CD4-positive, alpha-beta T cell (primary cell): ENCODE measurements around the gene NUSAP1. TPM values are rescaled to one million over a fixed set of nuclear protein-coding genes. Genes with fewer than 3 reads are reported as not detected.

ENCODE experiments used
- ATAC-seq: fragments of 200-7000 bp; cut with Tn5 transposase; one replicate; pipeline ENCODE4 v1.10.0; 2022; ENCODE audit warnings: mild to moderate bottlenecking; ENCODE audit not compliant: poor library complexity
- CTCF ChIA-PET: fragments of 350-600 bp; sonication (Branson Sonifier 250); formaldehyde crosslinking; loops from one replicate; lab custom pipeline; 2021; ENCODE audit warnings: antibody characterized with exemption, inconsistent platforms; lab: Charles Lee
- POLR2A ChIA-PET: fragments of 350-600 bp; sonication (Branson Sonifier 250); formaldehyde crosslinking; loops from one replicate; lab custom pipeline; 2021; ENCODE audit warnings: antibody characterized with exemption, inconsistent platforms; lab: Charles Lee
- DNase-seq, 14 experiments: peaks; one replicate each; pipeline ENCODE4 v3.0.0-alpha.2; 2013 to 2020; ENCODE audit warnings: mixed read lengths in 2 of 14
- H3K27ac ChIP-seq, 2 donors: one replicate each; pipeline versions ENCODE4 v1.5.1 to v1.7.0; 2013; ENCODE audit warnings: low read length in 2 of 2, low read depth in 1 of 2, mild to moderate bottlenecking in 1 of 2
- H3K27me3 ChIP-seq, 2 experiments: 1 replicate in 1 of 2; 2 replicates in 1 of 2; pipeline versions ENCODE4 v1.6.1 to v1.7.0; 2013; ENCODE audit warnings: low read length in 2 of 2, control low read depth in 1 of 2, mild to moderate bottlenecking in 1 of 2, moderate library complexity in 1 of 2; ENCODE audit not compliant: insufficient read depth in 2 of 2, control insufficient read depth in 1 of 2
- H3K36me3 ChIP-seq: one replicate; pipeline ENCODE4 v1.6.1; 2013; ENCODE audit warnings: low read length, control low read depth; ENCODE audit not compliant: insufficient read depth
- H3K4me1 ChIP-seq: one replicate; pipeline ENCODE4 v1.6.1; 2013; ENCODE audit warnings: low read length, control low read depth; ENCODE audit not compliant: insufficient read depth
- H3K4me3 ChIP-seq: one replicate; pipeline ENCODE4 v1.5.1; 2013; ENCODE audit warnings: mild to moderate bottlenecking, low read length, moderate library complexity
- H3K9me3 ChIP-seq, 2 experiments: 1 replicate in 1 of 2; 2 replicates in 1 of 2; pipeline versions ENCODE4 v1.6.1 to v1.7.0; 2013; ENCODE audit warnings: low read length in 2 of 2, mild to moderate bottlenecking in 2 of 2, control low read depth in 1 of 2, moderate library complexity in 1 of 2; ENCODE audit not compliant: control insufficient read depth in 1 of 2, insufficient read depth in 1 of 2
- H3K27ac Mint-ChIP-seq: one replicate; pipeline ENCODE4 v1.8.0; 2020; ENCODE audit warnings: mixed read lengths
- H3K27me3 Mint-ChIP-seq: one replicate; pipeline ENCODE4 v1.8.0; 2021; ENCODE audit warnings: mixed read lengths
- H3K36me3 Mint-ChIP-seq: one replicate; pipeline ENCODE4 v1.8.0; 2021; ENCODE audit warnings: low read depth, mixed read lengths
- H3K4me1 Mint-ChIP-seq: one replicate; pipeline ENCODE4 v1.8.0; 2021; ENCODE audit warnings: low read depth, mixed read lengths
- H3K4me3 Mint-ChIP-seq: one replicate; pipeline ENCODE4 v1.8.0; 2020; ENCODE audit warnings: mild to moderate bottlenecking, mixed read lengths
- H3K9me3 Mint-ChIP-seq: one replicate; pipeline ENCODE4 v1.8.0; 2020; ENCODE audit warnings: mixed read lengths
- CTCF ChIP-seq: fragments of 200-600 bp; IDR thresholded peaks from one replicate; pipeline ENCODE4 v1.8.0; 2022; ENCODE audit warnings: antibody characterized with exemption, mild to moderate bottlenecking
- intact Hi-C, 2 experiments: fragments of 100-400 bp; cut with DNase I in 1 of 2; cut with micrococcal nuclease in 1 of 2; formaldehyde crosslinking; loops; one replicate each; pipeline versions ENCODE4 v1.15.1 to v1.9.0; 2023 to 2025; cut with DNase I, micrococcal nuclease
- total RNA-seq, 174 experiments: library from RNA in 2 of 174; stranded (reverse) in 2 of 174; gene quantifications; one replicate each; pipeline ENCODE4 v1.2.3 and lab custom pipeline; 2021 to 2026

Gene NUSAP1
- total RNA-seq, 2 experiments from 2014 or later: 2.2 to 2.3 TPM

DNA sequence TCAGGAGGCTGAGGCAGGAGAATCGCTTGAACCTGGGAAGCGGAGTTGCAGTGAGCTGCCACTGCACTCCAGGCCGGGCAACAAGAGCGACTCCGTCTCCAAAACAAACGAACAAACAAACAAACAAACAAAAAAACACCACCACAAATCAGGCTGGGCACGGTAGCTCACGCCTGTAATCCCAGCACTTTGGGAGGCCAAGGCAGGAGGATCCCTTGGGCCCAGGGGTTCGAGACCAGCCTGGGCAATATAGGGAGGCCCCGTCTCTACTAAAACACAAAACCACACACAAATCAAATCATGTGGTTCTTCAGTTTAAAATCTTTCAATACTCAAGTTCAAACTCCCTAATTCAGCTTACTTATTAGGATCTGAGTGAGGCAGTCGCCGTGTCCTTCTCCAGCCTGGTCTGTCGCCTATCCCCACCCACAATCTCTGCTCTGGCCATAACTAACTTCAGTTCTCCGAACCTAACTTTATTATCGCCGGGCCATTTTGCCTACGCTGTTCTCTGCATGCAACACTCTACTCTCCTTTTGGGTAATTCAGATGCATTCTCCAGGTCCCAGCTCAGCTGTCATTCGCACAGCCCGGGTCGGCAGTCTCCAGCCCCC is 83.6 kb downstream of the NUSAP1 start:
- no peak for TF ChIP-seq CTCF
- Histone ChIP-seq H3K4me1 (peaks cover 30% of the 10 kb centered on the region), H3K27me3 (no peaks in the 10 kb centered on the region), H3K4me3 (peak overlapping the region; percentile 97), H3K36me3 (no peaks in the 10 kb centered on the region), H3K9me3 (no peaks in the 10 kb centered on the region), H3K27ac (peak overlapping the region; percentile 48 to 72)
- peaks cover 47% of the 10 kb centered on the region for H3K4me1 Mint-ChIP-seq
- no peaks in the 10 kb centered on the region for H3K9me3 Mint-ChIP-seq
- DNase-seq (no peak), ATAC-seq (peak; percentile 8)
- H3K36me3 Mint-ChIP-seq: peaks cover 16% of the 10 kb centered on the region
- peak overlapping the region; percentile 92 for H3K27ac Mint-ChIP-seq
- intact Hi-C loops: loop anchor here in 1 of 2 experiments (1.0 to 10.0 kb wide), 9 partner anchors 14 to 1086 kb away; partner anchors contain the start of genes CCDC32, CHP1, EXD1 and GANC
- CTCF ChIA-PET: no interaction called here
- no peaks in the 10 kb centered on the region for H3K27me3 Mint-ChIP-seq
- peak overlapping the region; percentile 90 for H3K4me3 Mint-ChIP-seq
- POLR2A ChIA-PET: interaction anchor here (1.2 kb wide), 1 partner anchor 185 kb away, joined by 3 read pairs; the partner anchor contains the start of genes CHP1 and EXD1

DNA sequence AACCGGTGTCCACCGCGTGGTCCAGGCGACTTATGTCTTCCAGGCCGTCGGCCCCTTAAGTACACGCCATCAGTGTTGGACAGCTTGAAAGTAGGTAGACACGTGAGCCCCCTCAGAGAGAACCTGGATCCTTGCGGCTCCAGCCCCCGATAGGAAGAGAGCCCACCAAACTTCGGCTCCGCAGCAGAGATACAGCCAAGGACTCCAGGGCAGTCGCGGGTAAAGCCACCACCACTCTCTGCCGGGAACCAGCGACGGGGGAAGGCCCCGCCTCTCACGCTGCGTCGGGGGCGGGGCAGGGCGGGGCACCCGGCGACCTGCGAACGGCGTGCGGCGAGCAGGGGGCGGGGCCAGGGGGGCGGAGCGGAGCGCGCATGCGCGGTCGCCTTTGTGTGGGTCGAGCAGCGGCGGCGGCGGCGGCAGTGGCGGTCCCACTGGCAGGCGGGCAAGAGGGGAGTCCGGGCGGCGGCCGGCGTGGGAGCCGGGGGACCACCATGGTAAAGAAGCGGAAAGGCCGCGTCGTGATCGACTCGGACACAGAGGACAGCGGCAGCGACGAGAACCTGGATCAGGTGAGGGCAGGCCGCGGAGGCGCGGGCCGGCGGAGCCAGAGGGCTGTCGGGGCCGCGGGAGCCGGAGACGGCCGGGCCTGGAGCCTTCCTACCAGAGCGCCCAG is 84.2 kb downstream of the NUSAP1 start, which contains the start of gene RTF1:
Gene RTF1 (plus strand): TSS at position 354 of the 676 bp plus-strand sequence. CDS start 21 bp downstream, at position 375.
- Mint-ChIP-seq H3K27me3 (no peaks in the 10 kb centered on the region), H3K4me1 (peaks cover 47% of the 10 kb centered on the region), H3K4me3 (peak within 1 kb of the TSS; percentile 90), H3K36me3 (peaks cover 16% of the 10 kb centered on the region), H3K27ac (peak within 1 kb of the TSS; percentile 92), H3K9me3 (no peaks in the 10 kb centered on the region)
- POLR2A ChIA-PET: interaction anchor here (1.2 kb wide), 1 partner anchor 186 kb away, joined by 3 read pairs; the partner anchor contains the start of genes CHP1 and EXD1
- peak; percentile 91 to 99 (median 97) for DNase-seq
- intact Hi-C loops: loop anchor here in 1 of 2 experiments (1.0 to 10.0 kb wide), 9 partner anchors 15 to 1085 kb away; partner anchors contain the start of genes CCDC32, CHP1, EXD1 and GANC
- CTCF ChIA-PET: no interaction called here
- no peak for TF ChIP-seq CTCF
- Histone ChIP-seq H3K36me3 (no peaks in the 10 kb centered on the region), H3K4me3 (peak within 1 kb of the TSS; percentile 97), H3K9me3 (no peaks in the 10 kb centered on the region), H3K27me3 (no peaks in the 10 kb centered on the region), H3K4me1 (peaks cover 30% of the 10 kb centered on the region), H3K27ac (peak within 1 kb of the TSS; percentile 48 to 72)
- peak; percentile 96 for ATAC-seq

DNA sequence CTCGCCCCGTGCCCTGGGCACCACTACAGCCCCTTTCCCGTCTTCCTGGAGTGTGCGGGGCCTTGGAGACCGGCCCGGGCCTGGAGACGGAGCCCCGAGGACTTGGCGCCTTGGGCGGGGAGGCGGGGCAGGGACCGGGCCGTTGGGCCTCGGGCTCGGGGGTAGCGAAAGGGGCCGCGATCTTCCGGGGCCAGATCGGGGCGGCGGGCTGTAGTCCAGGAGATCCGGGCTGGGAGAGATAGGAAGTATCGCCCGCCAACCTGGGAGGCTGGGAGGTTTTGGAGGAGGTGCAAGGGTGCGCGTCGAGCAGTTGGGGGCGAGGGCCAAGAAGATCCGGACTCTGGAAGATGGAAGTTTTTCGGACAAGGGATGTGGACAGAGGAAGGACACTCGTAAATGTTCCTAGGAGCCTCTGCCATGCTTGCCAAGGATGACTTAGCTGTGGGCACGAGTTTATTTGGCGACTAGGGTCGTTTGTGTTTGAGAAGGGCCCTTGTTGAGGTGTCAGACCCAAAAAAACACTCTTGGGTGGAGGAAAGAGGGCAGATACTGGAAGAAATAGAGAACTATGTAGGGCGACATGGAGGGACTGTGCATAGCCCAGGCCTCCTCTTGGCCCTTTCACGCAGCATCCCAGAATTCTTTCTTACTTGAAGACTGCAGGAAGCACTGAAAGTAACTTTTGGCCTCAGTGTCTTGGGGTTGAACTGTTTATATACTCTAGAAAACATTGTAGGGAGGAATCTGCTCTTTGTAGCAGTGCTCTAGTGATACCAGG is 84.9 kb downstream of the NUSAP1 start:
- H3K4me3 Mint-ChIP-seq: peak overlapping the region; percentile 90
- POLR2A ChIA-PET: no interaction called here
- Histone ChIP-seq H3K4me3 (peak overlapping the region; percentile 97), H3K27ac (no peak overlapping the region), H3K27me3 (no peaks in the 10 kb centered on the region), H3K9me3 (no peaks in the 10 kb centered on the region), H3K36me3 (no peaks in the 10 kb centered on the region), H3K4me1 (peaks cover 33% of the 10 kb centered on the region)
- no peaks in the 10 kb centered on the region for H3K9me3 Mint-ChIP-seq
- DNase-seq: no peak
- CTCF ChIA-PET: no interaction called here
- H3K27me3 Mint-ChIP-seq: no peaks in the 10 kb centered on the region
- intact Hi-C loops: loop anchor here in 1 of 2 experiments (5.0 to 10.0 kb wide), 8 partner anchors 85 to 1085 kb away; partner anchors contain the start of genes CCDC32, CHP1, EXD1 and GANC
- H3K36me3 Mint-ChIP-seq: peaks cover 16% of the 10 kb centered on the region
- H3K27ac Mint-ChIP-seq: peak overlapping the region; percentile 92
- H3K4me1 Mint-ChIP-seq: peaks cover 52% of the 10 kb centered on the region
- ATAC-seq: peak; percentile 29
- TF ChIP-seq CTCF: no peak
